Duodenal mucosa (tissue), 2 donors: Measurements from ENCODE around the gene INSL6.
"Not testable (repeated sequence)": the region's sequence is repeated elsewhere in the genome, so short reads cannot be mapped to it uniquely, and the experiment has no call there.

Experiments
- H3K27ac ChIP-seq: one replicate; pipeline ENCODE4 v1.7.0; 2013; ENCODE audit warnings: low read depth, low read length
- H3K27me3 ChIP-seq, 2 donors: one replicate each; pipeline ENCODE4 v1.7.0; 2013; ENCODE audit warnings: low read length in 2 of 2, control low read depth in 1 of 2; ENCODE audit not compliant: insufficient read depth in 2 of 2, control insufficient read depth in 1 of 2
- H3K36me3 ChIP-seq, 2 donors: one replicate each; pipeline ENCODE4 v1.7.0; 2013; ENCODE audit warnings: low read length in 2 of 2, control low read depth in 1 of 2; ENCODE audit not compliant: insufficient read depth in 2 of 2, control insufficient read depth in 1 of 2
- H3K4me1 ChIP-seq, 2 donors: one replicate each; pipeline ENCODE4 v1.7.0; 2013; ENCODE audit warnings: low read length in 2 of 2, control low read depth in 1 of 2; ENCODE audit not compliant: insufficient read depth in 2 of 2, control insufficient read depth in 1 of 2
- H3K4me3 ChIP-seq, 2 donors: one replicate each; pipeline ENCODE4 v1.7.0; 2013; ENCODE audit warnings: low read length in 2 of 2, low read depth in 1 of 2
- H3K9ac ChIP-seq, 2 donors: one replicate each; pipeline ENCODE4 v1.7.0; 2013; ENCODE audit warnings: low read length in 2 of 2, low read depth in 1 of 2
- H3K9me3 ChIP-seq, 2 donors: one replicate each; pipeline ENCODE4 v1.7.0; 2013; ENCODE audit warnings: low read length in 2 of 2, control low read depth in 1 of 2; ENCODE audit not compliant: control insufficient read depth in 1 of 2

INSL6 gene

GRCh38 chr9:5184776-5185175, 663 bp downstream of the INSL6 start:
- no peak overlapping the region for H3K9ac ChIP-seq

DNA sequence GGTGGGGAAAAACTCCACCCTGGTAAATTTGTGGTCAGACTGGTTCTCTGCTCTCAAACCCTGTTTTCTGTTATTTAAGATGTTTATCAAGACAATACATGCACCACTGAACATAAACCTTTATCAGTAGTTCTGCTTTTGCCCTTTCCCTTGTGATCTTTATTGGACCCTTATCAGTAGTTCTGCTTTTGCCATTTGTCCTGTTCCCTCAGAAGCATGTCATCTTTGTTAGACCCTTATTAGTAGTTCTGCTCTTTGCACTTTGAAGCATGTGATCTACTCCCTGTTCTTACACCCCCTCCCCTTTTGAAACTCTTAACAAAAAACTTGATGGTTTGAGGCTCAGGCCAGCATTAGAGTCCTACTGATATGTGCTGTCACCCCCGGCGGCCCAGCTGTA, 4.8 kb downstream of the INSL6 start:
- not testable (repeated sequence) for H3K4me1 ChIP-seq, H3K4me3 ChIP-seq, H3K9ac ChIP-seq, H3K27ac ChIP-seq, H3K27me3 ChIP-seq, H3K36me3 ChIP-seq, H3K9me3 ChIP-seq

More at GRCh38 chr9:5184776-5185175, 663 bp downstream of the INSL6 start:
- H3K27ac ChIP-seq: no peak overlapping the region
- no peaks in the 10 kb centered on the region for H3K36me3 ChIP-seq
- no peaks in the 10 kb centered on the region for H3K4me1 ChIP-seq
- no peaks in the 10 kb centered on the region for H3K27me3 ChIP-seq
- H3K9me3 ChIP-seq: no peaks in the 10 kb centered on the region
- H3K4me3 ChIP-seq: no peak overlapping the region

- Histone ChIP-seq H3K27ac (no peak overlapping the region), H3K9ac (no peak overlapping the region), H3K36me3 (no peaks in the 10 kb centered on the region), H3K4me1 (no peaks in the 10 kb centered on the region), H3K27me3 (no peaks in the 10 kb centered on the region), H3K9me3 (no peaks in the 10 kb centered on the region), H3K4me3 (no peak overlapping the region)
Observed at GRCh38 chr9:5178126-5178805, 7.2 kb downstream of the INSL6 start.

- Histone ChIP-seq H3K4me1 (no peaks in the 10 kb centered on the region), H3K9me3 (peaks cover 2 to 9% of the 10 kb centered on the region in 2 donors), H3K27me3 (no peaks in the 10 kb centered on the region), H3K9ac (no peak overlapping the region), H3K4me3 (no peak overlapping the region), H3K27ac (no peak overlapping the region), H3K36me3 (peaks cover 13% of the 10 kb centered on the region in 2 donors)
Observed at GRCh38 chr9:5146241-5146640, 39.2 kb downstream of the INSL6 start.

GRCh38 chr9:5144217-5144616, 41.2 kb downstream of the INSL6 start:
- H3K36me3 ChIP-seq: peaks cover 13% of the 10 kb centered on the region in 2 donors
- H3K4me3 ChIP-seq: no peak overlapping the region
- H3K9me3 ChIP-seq: peaks cover 2 to 5% of the 10 kb centered on the region in 2 donors
- H3K4me1 ChIP-seq: no peaks in the 10 kb centered on the region
- no peak overlapping the region for H3K27ac ChIP-seq
- no peaks in the 10 kb centered on the region for H3K27me3 ChIP-seq
- H3K9ac ChIP-seq: no peak overlapping the region

GRCh38 chr9:5140151-5140550, 45.3 kb downstream of the INSL6 start:
- Histone ChIP-seq H3K4me1 (no peaks in the 10 kb centered on the region), H3K9me3 (peaks cover 2 to 10% of the 10 kb centered on the region in 2 donors), H3K36me3 (peaks cover 0 to 2% of the 10 kb centered on the region in 2 donors), H3K4me3 (no peak overlapping the region), H3K9ac (no peak overlapping the region), H3K27ac (no peak overlapping the region), H3K27me3 (no peaks in the 10 kb centered on the region)

DNA sequence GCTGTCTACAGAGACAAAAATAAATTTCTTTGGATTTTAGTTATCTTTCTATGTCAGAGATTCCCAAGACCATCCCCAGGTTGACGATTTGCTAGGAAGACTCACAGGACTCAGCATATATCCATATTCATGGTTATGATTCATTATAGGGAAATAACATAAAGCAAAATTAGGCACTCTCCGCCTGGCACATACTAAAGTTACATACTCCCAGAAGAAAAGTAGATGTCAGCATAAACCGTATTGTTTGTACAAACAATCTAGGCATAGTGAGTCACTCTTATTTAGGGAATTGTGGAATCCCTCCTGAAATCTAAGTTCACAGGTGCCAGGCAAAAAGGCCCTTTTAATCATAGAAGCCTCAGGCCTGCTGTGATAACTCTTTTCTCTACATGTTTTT, 62.9 kb downstream of the INSL6 start:
- H3K27me3 ChIP-seq: no peaks in the 10 kb centered on the region
- no peaks in the 10 kb centered on the region for H3K9me3 ChIP-seq
- no peak overlapping the region for H3K9ac ChIP-seq
- H3K36me3 ChIP-seq: peaks cover 8 to 14% of the 10 kb centered on the region in 2 donors
- H3K4me3 ChIP-seq: no peak overlapping the region
- H3K27ac ChIP-seq: no peak overlapping the region
- no peaks in the 10 kb centered on the region for H3K4me1 ChIP-seq

- Histone ChIP-seq H3K9ac (no peak overlapping the region), H3K36me3 (peaks cover 8 to 14% of the 10 kb centered on the region in 2 donors), H3K27me3 (no peaks in the 10 kb centered on the region), H3K27ac (no peak overlapping the region), H3K4me3 (no peak overlapping the region), H3K4me1 (no peaks in the 10 kb centered on the region), H3K9me3 (no peaks in the 10 kb centered on the region)
Observed at GRCh38 chr9:5122116-5122515, 63.3 kb downstream of the INSL6 start.

GRCh38 chr9:5113994-5114748, 71.3 kb downstream of the INSL6 start:
- peaks cover 0 to 7% of the 10 kb centered on the region in 2 donors for H3K9me3 ChIP-seq
- no peak overlapping the region for H3K4me3 ChIP-seq
- peaks cover 26 to 40% of the 10 kb centered on the region in 2 donors for H3K36me3 ChIP-seq
- H3K4me1 ChIP-seq: no peaks in the 10 kb centered on the region
- no peak overlapping the region for H3K27ac ChIP-seq
- H3K27me3 ChIP-seq: no peaks in the 10 kb centered on the region
- H3K9ac ChIP-seq: no peak overlapping the region
